GM15510 (cell line): Measurements from ENCODE around the gene MED13.
A peak's percentile ranks its signal among the peaks of the same experiment; 100 is the strongest.

Source experiments
- POLR2A ChIP-seq: IDR thresholded peaks from 3 replicates; pipeline ENCODE4 v1.6.1; 2011; ENCODE audit warnings: borderline replicate concordance; ENCODE audit not compliant: insufficient read length; ENCODE audit errors: extremely low read depth

MED13 gene

GRCh38 chr17:62073993-62074392 lies 8.9 kb upstream of the MED13 start:
- TF ChIP-seq POLR2A = no peak

GRCh38 chr17:62070900-62071299 lies 5.8 kb upstream of the MED13 start:
- TF ChIP-seq POLR2A = no peak

GRCh38 chr17:62067165-62068145 lies 2.4 kb upstream of the MED13 start:
- no peak for TF ChIP-seq POLR2A

- TF ChIP-seq POLR2A = peak; percentile 70
These were observed 762 bp upstream of the MED13 start for GRCh38 chr17:62065611-62066468.

- no peak for TF ChIP-seq POLR2A
These were observed 868 bp downstream of the MED13 start for GRCh38 chr17:62064029-62064790.

GRCh38 chr17:62062944-62063343 lies 2.1 kb downstream of the MED13 start:
- TF ChIP-seq POLR2A = no peak

- no peak for TF ChIP-seq POLR2A
These were observed 2.8 kb downstream of the MED13 start for GRCh38 chr17:62062302-62062701.

GRCh38 chr17:62059414-62059813 lies 5.7 kb downstream of the MED13 start:
- TF ChIP-seq POLR2A = no peak

GRCh38 chr17:62058611-62059010 lies 6.5 kb downstream of the MED13 start:
- no peak for TF ChIP-seq POLR2A

GRCh38 chr17:62057696-62058095 lies 7.4 kb downstream of the MED13 start:
- no peak for TF ChIP-seq POLR2A

- no peak for TF ChIP-seq POLR2A
These were observed 12.2 kb downstream of the MED13 start for GRCh38 chr17:62052765-62053338.

- no peak for TF ChIP-seq POLR2A
These were observed 14.0 kb downstream of the MED13 start for GRCh38 chr17:62051053-62051452.

- TF ChIP-seq POLR2A = no peak
These were observed 15.8 kb downstream of the MED13 start for GRCh38 chr17:62049299-62049698.

GRCh38 chr17:62048262-62048661 lies 16.8 kb downstream of the MED13 start:
- TF ChIP-seq POLR2A = no peak
